H1 (cell line): ENCODE results near the gene MRFAP1L1. TPM values are rescaled to one million over a fixed set of nuclear protein-coding genes. Genes with fewer than 3 reads are reported as not detected.

Experiments used
- polyA plus RNA-seq, 7 experiments: library from polyadenylated mRNA; depleted of rRNA in 3 of 7; stranded (reverse) in 5 of 7; unstranded in 2 of 7; fragments of >200 nt in 5 of 7; fragments of 200-250 nt in 2 of 7; gene quantifications; 1 replicate in 5 of 7; 2 replicates in 1 of 7; 4 replicates in 1 of 7; pipeline versions ENCODE4 v1.2.1 to v1.2.3, GENCODE V29; 2011 to 2013; ENCODE audit warnings: missing spikeins in 2 of 7, mixed read lengths in 2 of 7
- total RNA-seq: library from RNA; stranded (reverse); fragmentation: NEBNext Ultra II Directional; extraction: Animal tissue kit (Norgen Biotek cat#: 25700); gene quantifications from 2 replicates; pipeline ENCODE4 v1.2.1, GENCODE V29; 2021

Gene MRFAP1L1
- total and polyA plus RNA-seq, 2 of the 8 experiments (the other 6 are each of a cell fraction or from before 2014, with no cell fraction given): 26.8 to 54.3 TPM

Other genes with a start within 250 kb of the MRFAP1L1 start
- gene PPP2R2C, start 237.3 kb downstream of the MRFAP1L1 start, total RNA-seq: 6.4 and 7.1 TPM in 2 replicates
- 6.4 and 7.5 TPM in 2 replicates for gene PPP2R2C, start 237.3 kb downstream of the MRFAP1L1 start, polyA plus RNA-seq (2011; rRNA removed)
- 4.0 and 4.1 TPM in 2 replicates for gene MAN2B2, start 134.7 kb downstream of the MRFAP1L1 start, total RNA-seq
- 3.3 and 5.8 TPM in 2 replicates for gene MAN2B2, start 134.7 kb downstream of the MRFAP1L1 start, polyA plus RNA-seq (2011; rRNA removed)
- 307 and 313 TPM in 2 replicates for gene MRFAP1, start 69.2 kb downstream of the MRFAP1L1 start, total RNA-seq
- 108 and 156 TPM in 2 replicates for gene MRFAP1, start 69.2 kb downstream of the MRFAP1L1 start, polyA plus RNA-seq (2011; rRNA removed)
- not detected in 2 replicates for gene S100P, start 16.0 kb downstream of the MRFAP1L1 start, total RNA-seq
- gene S100P, start 16.0 kb downstream of the MRFAP1L1 start, polyA plus RNA-seq (2011; rRNA removed): not detected in 2 replicates
- 19.1 and 20.5 TPM in 2 replicates for gene BLOC1S4, start 6.3 kb upstream of the MRFAP1L1 start, total RNA-seq
- gene BLOC1S4, start 6.3 kb upstream of the MRFAP1L1 start, polyA plus RNA-seq (2011; rRNA removed): 26.6 and 27.8 TPM in 2 replicates
- gene KIAA0232, start 72.9 kb upstream of the MRFAP1L1 start, total RNA-seq: 23.3 TPM in 2 replicates
- 4.9 and 5.6 TPM in 2 replicates for gene KIAA0232, start 72.9 kb upstream of the MRFAP1L1 start, polyA plus RNA-seq (2011; rRNA removed)
- gene TBC1D14, start 200.0 kb upstream of the MRFAP1L1 start, total RNA-seq: 48.2 and 49.7 TPM in 2 replicates
- 45.6 and 46.2 TPM in 2 replicates for gene TBC1D14, start 200.0 kb upstream of the MRFAP1L1 start, polyA plus RNA-seq (2011; rRNA removed)